Stimulated activated CD4-positive, alpha-beta T cell treated with anti-CD3 and anti-CD28 coated beads, Interleukin-1b, Interleukin-23, amount 100 ng/mL, for 48 hours (primary cell): ENCODE results near the gene STK32C.
A peak's percentile ranks its signal among the peaks of the same experiment; 100 is the strongest.
"Not testable (repeated sequence)": the region's sequence is repeated elsewhere in the genome, so short reads cannot be mapped to it uniquely, and the experiment has no call there.

ENCODE experiments used
- DNase-seq: peaks from one replicate; pipeline ENCODE4 v3.0.0-alpha.2; 2020

The STK32C gene

DNA sequence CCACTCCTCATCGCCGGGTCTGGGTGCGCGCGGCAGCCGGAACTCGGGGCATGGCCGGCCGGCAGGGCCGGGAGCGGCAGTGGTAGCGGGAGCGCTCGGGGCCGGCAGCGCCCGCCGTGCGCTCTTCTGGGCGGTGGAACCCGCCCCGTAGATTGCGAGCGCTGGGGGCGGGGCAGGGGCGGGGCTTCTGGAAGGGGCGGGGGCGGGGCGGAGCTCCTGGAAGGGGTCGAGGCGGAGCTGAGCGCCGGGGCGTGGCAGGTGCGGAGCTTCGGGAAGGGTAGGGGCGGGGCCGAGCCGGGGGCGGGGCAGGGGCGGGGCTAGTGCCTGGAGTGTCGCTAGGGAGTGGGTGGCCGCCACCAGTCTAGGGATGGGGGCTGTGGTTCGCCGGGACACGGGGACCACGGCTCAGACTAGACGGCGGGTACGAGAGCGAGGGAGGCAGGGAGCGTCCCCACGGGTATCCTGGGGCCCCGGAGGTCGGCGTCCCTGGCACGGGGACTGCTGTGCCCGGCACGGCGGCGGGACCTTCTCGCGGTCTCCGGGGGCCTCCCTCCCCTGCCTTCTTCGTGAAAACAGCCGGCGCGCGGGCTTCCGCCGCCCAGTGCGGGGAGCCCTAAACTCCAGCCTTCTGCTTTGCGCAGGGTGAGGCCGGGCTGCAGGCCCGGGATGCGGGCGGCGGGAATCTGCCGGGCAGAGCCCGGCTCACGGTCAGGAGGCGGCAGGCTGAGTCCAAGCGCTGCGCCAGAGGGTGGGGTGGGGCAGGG lies at the start of gene STK32C:
TSS of gene STK32C (minus strand) at position 128 of the 764 bp plus-strand sequence. CDS start at position 11, 117 bp downstream.
- peak; percentile 90 for DNase-seq

- DNase-seq = no peak
These were observed 49.0 kb upstream of the STK32C start for GRCh38 chr10:132356621-132357195.

DNA sequence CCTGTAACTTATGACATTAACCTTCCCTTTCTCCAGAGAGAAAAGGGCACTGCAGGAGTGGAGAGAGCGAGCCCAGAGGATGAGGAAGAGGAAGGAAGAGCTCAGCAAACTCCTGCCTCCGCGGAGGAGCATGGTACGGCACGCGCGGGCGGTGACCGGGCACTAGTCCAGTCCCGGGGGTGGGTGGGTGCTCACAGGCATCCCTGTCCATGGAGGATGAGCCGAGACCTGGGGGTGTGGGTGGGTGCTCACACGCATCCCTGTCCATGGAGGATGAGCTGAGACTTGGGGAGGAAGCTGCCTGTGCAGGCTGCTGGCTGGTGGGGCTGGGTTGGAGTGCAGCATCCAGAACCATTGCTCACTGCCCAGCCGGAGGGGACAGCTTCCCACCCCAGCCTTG lies 48.0 kb upstream of the STK32C start:
- no peak for DNase-seq

DNA sequence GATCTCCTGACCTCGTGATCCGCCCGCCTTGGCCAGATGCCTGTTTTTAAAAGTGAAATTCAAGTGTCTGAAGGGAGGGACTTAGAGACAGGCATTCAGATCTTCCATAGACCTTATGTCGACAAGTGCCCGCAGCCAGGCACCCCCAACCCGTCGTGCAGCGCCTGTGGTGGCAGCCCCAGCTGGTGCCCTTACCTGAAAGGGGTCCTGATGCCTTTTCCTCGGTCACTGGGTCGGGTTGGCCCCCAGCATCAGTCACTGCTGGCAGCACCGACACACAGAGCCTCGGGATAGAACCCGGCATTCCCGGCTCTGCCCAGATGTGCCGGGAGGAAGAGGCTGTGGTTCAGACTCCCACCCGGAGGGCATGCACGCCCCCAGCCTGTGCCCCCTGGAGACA lies 47.5 kb upstream of the STK32C start:
- no peak for DNase-seq

- DNase-seq = no peak
These were observed 46.8 kb upstream of the STK32C start for GRCh38 chr10:132354356-132355094.

DNA sequence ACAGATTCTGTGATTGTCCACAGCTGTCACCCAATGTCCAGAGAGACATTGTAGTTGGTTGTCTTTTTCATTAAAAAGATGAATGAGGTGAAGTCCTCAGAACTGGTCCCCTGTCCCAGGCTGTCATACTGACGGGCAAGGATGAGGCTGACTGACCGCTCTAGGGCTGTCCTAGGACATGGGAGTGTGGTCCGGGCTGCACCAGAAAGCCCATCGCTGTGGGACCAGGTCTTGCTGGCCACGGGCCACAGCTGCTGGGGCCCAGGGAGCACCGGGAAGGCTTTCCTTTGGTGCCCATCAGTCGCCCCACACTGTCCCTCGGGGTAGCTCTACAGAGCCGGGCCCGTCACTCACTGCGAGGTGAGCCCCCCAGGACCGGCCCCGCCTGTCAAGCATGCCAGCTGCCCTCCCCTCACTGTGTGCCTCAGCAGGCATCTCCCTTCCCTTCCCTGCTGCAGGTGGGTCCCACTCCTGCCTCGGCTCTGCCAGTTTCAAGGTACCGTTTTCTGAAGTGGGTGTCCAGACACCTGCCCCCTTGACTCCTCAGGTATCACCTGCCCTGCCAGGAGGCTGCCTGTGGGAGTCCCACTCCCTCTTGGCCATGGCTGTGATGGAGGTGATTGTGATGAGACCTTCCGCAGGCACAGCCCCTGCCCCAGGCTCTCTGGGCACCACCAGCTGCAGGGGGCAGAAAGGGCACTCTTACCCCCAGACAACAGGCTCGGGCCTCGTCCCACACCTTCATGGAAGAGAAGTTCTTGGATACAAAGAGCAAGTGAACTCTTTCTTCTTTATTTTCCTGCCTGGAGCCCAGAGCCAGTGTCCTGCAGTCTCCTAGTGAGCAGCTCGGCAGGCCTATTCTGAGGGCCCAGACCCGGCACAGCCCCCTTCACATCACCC lies 46.0 kb upstream of the STK32C start:
- no peak for DNase-seq

- DNase-seq = peak; percentile 64
These were observed 44.9 kb upstream of the STK32C start for GRCh38 chr10:132352462-132353308.

DNA sequence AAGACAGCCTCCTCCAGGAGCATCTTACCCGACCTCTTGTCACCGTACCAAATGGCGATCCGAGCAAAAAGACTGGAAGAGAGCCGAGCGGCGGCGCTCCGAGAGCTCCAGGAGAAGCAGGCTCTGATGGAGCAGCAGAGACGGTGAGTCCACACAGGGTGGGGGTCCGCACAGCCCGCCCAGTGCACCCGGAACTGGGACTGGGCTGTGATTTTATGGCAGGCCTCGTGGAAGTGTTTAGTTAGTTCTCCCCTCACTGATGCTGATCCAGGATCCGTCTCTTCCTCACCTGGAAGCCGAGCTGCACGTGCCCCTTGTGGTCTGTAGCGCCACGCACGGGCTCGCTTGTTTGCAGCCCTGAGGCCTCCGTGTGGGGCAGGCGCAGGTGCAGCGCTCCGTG lies 43.9 kb upstream of the STK32C start:
- no peak for DNase-seq

DNA sequence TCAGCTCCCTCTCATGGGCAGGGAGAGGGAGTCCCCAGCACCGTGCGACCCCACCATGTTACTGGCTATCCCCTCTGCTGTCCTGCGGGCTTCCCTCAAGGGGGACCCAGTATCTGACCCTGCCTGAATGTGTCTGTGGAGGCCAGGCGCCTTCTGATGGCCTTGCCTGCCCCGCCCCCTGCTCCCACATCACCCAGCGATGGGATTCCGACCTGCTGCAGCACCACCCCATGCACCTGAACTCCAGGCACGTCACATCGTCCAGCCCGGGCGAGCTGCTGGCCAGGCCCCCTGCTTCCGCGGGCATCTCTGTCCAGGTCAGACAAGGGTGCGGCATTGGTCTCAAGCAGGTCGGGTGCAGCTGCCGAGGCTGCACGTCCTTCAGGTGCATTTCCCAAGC lies 43.2 kb upstream of the STK32C start:
- no peak for DNase-seq

GRCh38 chr10:132350391-132350790 lies 42.6 kb upstream of the STK32C start:
- no peak for DNase-seq

GRCh38 chr10:132349766-132350165 lies 42.0 kb upstream of the STK32C start:
- no peak for DNase-seq

- DNase-seq = no peak
These were observed 40.1 kb upstream of the STK32C start for GRCh38 chr10:132347931-132348267.

DNA sequence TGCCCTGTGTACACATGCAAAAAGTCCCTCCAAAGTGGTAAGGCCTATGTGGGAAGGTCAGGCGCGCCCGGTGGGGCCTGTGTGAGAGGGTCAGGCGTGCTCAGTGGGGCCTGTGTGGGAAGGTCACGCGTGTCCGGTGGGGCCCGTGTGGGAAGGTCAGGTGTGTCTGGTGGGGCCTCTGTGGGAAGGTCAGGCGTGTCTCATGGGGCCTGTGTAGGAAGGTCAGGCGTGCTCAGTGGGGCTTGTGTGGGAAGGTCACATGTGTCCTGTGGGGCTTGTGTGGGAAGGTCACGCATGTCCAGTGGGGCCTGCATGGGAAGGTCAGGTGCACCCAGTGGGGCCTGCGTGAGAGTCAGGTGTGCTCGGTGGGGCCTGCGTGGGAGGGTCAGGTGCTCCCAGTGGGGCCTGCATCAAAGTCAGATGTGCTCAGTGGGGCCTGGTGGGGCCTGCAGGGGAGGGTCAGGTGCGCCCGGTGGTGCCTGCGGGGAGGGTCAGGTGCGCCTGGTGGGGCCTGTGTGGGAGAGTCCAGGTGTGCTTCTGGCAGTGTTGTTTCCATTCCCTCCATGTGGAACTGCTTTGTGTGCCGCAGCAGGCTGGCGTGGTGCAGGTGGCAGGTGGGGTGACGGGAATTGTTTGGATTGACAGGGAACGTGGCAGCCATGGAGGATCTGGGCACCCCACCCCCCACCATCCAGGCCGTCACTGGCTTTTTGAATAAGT lies 39.6 kb upstream of the STK32C start:
- DNase-seq = no peak

DNA sequence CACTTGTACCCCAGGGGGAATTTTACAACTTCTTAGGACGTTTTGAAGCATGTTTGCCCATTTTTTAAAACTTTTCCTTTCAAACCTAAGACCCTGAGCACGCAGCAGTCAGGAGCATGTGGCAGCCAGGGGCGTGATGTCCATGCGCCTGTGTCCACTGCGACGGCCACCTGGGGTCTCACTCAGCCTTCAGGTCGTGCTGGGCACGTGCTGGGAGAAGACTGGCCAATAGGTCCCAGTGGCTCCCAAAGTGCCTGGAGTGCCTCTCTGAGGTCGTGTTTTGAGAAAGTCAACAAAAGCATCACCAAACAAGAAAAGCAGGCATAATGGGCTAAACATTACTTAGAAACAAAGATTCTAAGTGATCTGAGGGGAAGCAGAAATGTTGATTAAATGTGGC lies 39.1 kb upstream of the STK32C start:
- DNase-seq = no peak

DNA sequence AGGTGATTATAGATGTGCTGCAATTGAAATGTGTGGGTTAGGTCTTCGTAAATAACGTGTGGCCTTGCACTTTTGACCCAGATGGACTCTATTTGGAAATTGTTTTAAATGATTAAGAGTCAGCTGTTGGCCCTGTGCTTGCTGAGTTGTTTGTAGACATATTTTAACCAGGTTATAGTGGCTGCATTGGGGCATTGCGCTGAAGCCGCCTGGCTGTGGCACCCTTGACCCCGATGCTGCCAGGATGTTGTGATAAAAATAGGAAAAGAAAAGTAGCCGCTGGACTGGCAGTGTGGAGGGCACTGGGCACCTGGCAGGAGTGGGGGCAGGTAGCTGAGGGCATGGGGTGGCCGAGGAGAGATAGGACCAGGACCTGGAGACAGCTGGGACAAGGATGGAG lies 37.6 kb upstream of the STK32C start:
- no peak for DNase-seq

- no peak for DNase-seq
These were observed 36.6 kb upstream of the STK32C start for GRCh38 chr10:132344386-132344785.

DNA sequence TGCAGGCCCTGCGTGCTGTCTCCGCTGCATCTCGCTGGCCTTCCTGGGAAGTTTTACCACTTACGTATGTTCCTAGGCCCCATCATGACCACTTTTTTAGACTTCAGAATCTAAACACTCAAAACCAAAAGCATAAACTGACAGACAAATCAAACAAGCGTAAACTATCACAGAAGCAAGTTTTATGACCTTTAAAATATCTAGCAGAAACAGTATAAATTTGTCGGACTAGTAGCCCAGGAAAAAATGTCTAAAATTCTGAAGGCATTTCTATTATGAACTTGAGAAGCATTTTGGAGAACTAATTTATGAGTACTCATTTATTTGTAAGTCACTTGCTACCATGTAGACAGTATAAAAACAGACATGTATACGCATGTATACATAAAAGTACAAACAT lies 34.8 kb upstream of the STK32C start:
- no peak for DNase-seq

DNA sequence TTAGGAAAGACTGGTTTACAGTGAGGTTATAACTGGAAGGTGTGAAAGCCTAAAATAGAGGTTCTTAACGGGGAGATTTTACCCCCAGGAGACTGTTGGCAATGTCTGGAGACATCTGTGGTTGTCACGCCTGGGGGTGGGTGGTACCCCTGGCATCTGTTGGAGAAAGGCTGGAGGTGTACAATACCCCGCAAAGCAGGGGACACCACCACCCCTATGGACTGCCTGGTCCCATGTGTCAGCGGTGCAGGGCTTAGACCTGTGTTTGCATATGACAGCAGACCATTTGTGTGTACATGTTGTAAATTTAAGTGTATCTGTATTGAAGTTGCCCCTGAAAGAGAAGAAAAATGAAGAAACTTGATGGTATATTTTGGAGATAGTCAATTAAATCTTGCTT lies 34.0 kb upstream of the STK32C start:
- no peak for DNase-seq

- DNase-seq = no peak
These were observed 33.3 kb upstream of the STK32C start for GRCh38 chr10:132341017-132341416.

DNA sequence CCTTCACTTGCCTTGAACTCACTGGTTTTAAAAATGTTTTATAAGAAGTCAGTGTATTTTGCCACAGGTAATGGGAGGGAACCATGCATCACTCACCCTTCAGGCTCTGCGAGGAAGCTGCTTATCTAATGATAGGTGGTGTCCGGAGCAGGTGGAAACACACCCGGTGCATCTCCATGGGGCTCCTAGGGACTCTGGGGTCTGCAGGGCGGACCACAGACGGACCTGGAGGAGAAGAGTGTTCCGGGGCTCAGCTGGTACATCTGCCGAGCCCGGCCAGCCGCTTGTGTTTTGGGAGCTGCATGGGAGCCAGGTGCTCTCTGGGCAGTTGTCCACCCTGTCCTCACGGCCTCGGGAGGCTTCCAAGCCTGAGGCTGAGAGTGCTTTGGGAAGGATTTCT lies 31.5 kb upstream of the STK32C start:
- DNase-seq = no peak

DNA sequence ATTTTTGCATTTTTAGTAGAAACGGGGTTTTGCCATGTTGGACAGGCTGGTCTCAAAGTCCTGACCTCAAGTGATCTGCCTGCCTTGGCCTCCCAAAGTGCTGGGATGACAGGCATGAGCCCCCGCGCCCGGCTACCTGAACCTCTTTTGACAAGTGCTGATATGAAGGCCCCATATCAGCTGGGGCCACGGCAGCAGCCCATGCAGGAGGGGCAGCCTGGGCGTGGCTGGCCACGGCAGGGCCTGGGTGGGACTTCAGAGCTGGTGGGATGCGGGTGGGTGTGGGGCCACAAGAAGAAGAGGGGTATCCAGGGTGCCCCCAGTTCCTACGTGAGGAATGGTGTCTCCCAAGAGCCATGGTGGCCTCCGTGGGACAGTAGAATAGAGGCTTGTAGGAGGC lies 31.1 kb upstream of the STK32C start:
- no peak for DNase-seq

GRCh38 chr10:132337854-132338253 lies 30.1 kb upstream of the STK32C start:
- not testable (repeated sequence) for DNase-seq
